ENCODE results near the gene ACAP2.

ACAP2 gene

DNA sequence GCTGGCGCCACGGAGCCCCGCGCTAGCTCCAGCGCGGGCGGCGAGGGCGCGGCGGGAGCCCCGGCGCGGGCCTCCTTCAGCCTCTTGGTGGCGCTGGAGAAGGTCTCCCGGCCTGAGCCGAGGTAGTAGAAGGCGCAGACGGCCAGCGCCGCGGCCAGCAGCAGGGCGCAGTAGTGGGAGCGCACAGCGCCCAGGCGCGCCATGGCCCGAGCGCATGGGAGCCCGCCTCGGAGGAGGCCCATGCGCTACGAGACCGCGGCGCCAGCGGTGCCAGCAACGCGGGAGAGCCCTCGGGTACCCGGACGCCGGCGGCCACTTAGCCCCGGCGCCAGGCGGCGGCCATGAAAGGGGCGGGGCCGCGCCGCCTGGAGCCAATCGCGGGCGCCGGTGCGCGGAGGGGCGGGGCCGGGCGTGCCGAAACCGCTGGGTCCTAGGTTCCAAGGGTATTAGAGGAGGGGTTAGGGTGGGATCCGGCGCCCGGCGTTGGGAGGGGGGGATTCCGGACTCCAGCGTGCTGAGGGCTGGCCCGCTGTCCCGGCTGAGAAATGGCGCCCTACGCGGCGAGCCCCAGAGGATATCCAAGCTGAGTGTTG is 171.9 kb downstream of the ACAP2 start, which contains the start of gene XXYLT1:
XXYLT1 (minus strand) TSS at position 343 of the 593 bp plus-strand sequence; CDS start at position 242, 101 bp downstream.
- TF ChIP-seq POLR2A (IDR thresholded peaks at IDR 0.05; ENCODE audit: low read depth, low read length), result peak; percentile 66
- DNase-seq (ENCODE audit: insufficient read length, low spot score) (peak; percentile 92), FAIRE-seq (no peak)

DNA sequence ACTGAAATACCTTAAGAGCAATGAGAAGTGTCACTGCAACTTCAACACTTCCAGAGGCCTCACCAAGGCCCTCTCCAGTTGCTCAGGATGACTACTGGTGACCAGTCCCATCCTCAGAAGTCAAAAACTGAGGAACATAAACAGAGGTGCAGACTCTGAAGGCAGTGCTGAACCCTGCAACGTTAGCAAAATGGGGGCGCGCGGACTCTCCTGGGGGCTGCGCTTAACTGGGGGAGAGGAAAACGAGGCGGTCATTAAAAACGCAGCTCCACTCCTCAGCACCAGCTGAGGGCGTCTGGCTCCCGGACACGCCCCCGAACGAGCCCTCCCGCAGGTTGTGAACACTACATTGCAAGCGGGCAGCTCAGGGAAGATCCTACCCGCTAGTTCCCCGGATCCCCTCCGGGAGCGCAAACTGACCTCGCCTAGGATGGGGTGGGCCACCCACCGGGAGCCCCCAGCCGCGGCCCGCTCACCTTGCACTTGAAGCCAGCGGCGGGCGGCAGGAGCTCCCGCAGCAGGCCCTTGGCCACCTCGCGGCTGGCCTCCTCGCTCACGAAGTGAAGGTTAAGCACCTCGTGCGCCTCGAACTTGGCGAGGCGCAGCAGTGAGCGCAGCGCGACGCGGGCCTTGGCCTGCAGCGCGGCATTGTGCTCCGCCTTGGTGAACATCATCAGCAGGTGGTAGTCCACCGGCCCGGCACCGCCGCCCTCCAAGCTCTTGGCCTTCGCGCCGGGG is 172.6 kb downstream of the ACAP2 start:
- no peak for FAIRE-seq
- no peak for TF ChIP-seq POLR2A (IDR thresholded peaks at IDR 0.05; ENCODE audit: low read depth, low read length)
- DNase-seq (ENCODE audit: insufficient read length, low spot score), result peak; percentile 55

DNA sequence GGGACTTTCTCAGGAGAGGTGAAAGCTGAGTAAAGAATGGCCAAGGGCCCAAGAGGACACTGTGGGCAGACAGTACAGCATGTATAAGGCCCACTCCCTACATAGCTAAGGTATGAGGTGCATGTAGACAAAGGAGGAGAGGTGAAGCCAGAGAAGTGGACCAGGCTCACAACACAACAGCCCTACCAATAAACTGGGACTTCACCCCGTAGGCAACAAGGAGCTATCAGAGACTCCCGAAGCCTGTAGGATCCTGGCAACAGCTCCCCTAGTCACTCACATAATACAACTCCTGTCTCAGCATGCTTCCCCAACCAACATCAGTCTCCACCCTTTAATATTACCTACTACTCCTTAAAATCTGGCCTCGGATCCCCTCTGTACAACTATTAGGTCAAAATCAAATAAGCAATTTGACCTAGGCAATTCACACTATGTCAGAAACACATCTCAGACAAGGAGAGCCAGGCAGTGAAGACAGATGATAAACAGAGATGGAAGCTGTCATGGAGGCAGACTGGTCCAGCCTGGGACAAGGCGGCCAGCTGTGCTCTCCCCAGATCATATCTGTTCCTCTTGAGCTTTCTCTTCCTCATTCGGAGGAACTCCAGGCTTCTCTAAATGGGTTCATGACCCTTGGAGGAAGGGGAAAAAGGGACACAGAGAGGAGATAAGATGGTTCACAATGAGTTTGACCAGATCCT is 173.3 kb downstream of the ACAP2 start:
- no peak for FAIRE-seq
- no peak for DNase-seq (ENCODE audit: insufficient read length, low spot score)
- TF ChIP-seq POLR2A (IDR thresholded peaks at IDR 0.05; ENCODE audit: low read depth, low read length), result no peak

DNA sequence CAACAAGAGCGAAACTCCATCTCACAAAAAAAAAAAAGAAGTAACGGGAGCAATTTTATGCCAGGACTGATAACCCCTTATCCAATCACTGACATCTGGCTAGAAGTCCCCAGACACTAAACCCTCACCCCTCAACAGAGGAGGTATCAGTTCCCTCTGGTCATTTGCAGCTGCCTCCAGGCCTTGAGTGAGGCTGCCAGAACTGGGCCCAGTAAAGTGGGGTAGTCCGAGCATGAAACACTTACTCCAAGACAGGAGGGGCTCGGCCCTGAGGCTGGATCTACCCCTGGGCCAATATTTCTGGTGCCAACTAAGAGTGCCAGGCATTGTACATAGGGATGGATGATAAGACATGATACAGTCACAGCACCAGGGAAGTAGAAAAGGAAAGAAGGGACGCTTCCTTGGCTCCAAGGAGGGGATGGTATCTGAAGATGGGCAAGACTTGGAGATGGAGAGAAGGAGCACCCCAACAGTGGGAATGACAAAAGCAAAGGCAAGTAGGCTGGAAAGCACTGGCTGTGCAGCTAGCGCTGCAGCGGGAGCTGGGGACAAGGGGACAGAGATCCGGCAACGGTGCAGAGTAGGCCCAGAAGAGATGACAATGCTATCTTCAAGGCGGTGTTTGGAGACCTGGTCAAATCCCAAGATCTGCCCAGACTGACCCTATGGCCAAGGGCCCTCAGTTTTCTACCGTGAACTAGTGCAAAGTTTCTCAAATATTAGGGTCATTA is 174.1 kb downstream of the ACAP2 start:
- DNase-seq (ENCODE audit: insufficient read length, low spot score) (no peak), FAIRE-seq (no peak)
- TF ChIP-seq POLR2A (IDR thresholded peaks at IDR 0.05; ENCODE audit: low read depth, low read length), result no peak

DNA sequence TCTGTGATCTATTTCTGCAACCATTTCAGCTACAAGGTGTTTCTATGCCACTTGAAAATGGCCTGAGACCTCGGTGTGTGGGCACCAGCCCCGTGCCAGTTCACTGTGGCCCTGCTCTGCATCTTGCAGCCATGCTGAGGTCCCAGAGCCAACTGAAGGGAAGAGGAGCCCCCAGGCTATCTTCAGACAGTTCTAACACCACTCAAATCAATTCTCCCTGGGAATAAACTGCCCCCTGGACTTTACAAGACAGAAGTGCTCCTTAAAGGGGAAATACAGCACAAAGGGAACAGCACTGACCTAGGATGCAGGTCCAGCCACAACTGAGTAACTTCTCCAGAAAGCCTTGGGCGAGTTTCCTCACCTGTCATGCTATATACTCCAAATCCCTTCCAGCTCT is 175.7 kb downstream of the ACAP2 start:
- DNase-seq (ENCODE audit: insufficient read length, low spot score) (no peak), FAIRE-seq (no peak)
- no peak for TF ChIP-seq POLR2A (IDR thresholded peaks at IDR 0.05; ENCODE audit: low read depth, low read length)

DNA sequence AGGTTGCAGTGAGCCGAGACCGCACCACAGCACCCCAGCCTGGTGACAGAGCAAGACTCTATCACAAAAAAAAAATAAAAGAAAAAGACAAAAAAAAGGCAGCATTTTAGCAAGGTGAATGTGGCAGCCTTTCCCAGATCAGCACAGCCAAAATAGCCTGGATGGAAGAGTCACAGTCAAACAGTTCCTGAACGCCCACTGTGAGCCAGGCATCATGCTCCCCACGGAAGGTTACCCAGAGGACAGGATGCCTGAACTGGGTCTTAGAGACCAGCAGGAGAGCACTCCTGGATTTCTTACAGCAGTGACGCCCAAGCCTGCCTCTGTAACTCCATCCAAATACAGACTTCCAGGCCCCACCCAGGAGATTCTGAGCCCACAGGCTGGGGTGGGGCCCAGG is 176.4 kb downstream of the ACAP2 start:
- FAIRE-seq, result no peak
- no peak for DNase-seq (ENCODE audit: insufficient read length, low spot score)
- TF ChIP-seq POLR2A (IDR thresholded peaks at IDR 0.05; ENCODE audit: low read depth, low read length), result no peak

DNA sequence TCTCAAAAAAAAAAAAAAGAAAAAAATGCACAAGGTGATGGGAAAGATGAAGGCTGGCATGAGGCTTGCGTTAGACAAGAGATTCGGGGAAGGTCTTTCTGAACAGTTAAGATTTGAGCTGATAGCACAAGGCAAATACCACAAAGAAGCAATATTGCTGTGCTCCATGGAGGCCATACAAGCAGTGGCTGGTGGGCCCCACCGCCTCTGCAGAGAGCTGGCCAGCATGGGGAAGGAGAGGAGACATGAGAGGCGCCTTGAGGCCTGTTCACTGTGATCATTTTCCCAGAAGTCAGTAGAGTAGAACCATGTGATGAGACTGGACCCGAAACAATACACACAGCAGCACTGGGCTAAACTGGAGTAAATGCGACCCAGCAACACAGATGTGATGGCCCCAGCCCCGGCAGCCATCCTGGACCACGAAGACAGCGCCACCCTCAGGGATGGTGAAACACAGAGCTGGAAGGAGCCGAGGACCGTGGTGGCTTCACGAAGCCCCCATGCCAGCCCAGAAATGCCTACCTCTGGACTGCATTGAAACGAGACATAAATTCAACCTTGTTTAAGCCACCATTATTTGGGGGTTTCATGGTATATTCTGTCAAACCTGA is 177.3 kb downstream of the ACAP2 start:
- no peak for FAIRE-seq

DNA sequence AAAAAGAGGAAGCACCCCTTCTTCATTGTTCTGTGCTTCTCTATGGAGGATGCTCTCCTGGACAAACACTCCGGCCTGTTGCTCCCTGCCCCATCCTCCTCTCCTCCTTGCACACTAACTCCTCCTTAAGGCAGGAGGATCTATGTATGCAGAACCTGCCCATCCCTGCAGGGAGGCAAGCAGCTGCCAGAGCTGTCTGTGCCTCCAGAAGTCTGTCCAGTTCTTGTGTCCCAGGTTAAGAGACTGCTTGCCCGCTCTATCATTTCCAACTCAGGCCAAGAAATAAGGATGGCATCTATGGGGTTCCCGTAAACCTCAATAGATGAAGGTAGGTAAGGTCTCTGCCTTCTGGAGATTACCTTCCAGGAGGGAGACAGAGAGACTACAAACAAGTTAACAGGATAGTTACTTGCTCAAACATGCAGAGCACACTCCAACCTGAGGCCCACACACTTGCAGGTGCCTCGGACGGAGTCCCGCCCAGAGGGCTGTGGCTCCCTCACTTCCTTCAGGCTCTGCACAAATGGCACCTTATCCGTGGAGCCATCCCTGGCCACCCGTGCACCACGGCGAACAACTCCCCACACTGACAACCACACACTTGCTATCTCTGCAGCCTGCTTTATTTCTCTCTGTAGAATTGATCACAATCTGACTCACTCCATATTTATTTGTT is 178.8 kb downstream of the ACAP2 start:
- FAIRE-seq (no peak), DNase-seq (ENCODE audit: insufficient read length, low spot score) (no peak)
- TF ChIP-seq POLR2A (IDR thresholded peaks at IDR 0.05; ENCODE audit: low read depth, low read length), result no peak

More for the DNA sequence above, 177.3 kb downstream of the ACAP2 start:
- no peak for DNase-seq (ENCODE audit: insufficient read length, low spot score)
- TF ChIP-seq POLR2A (IDR thresholded peaks at IDR 0.05; ENCODE audit: low read depth, low read length), result no peak

DNA sequence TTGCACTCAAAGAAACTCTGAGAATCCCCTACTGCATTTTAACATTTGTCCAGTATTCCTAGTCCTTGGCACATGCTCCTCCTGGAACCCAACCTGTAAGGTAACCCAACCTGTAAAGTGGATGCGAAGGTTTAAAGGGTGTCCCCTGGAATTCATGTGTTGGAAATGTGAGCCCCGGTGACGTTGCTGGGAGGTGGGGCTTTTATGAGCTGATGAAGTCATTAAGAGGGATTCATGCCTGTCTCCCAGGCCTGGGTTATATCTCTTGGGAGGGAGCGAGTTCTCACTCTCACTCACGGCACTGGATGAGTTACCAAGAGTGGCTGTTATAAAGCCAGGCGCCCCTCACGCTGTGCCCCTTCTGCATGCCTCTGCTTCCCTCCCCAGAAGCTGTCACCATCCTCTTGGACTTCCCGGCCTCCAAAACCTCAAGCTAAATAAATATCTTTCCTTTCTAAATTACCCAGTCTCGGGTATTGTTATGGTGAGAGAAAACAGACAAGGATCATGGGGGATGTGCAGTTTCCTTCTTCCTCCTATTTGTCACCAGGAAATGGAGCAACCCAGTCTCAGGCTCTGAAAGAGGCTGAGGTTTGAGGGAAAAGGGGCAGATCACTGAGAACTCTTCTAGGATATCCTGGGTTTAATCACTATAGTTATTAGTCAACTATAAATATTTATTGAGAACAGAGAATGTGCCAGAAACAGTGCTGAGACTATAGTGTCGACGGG is 179.5 kb downstream of the ACAP2 start:
- TF ChIP-seq POLR2A (IDR thresholded peaks at IDR 0.05; ENCODE audit: low read depth, low read length), result no peak
- FAIRE-seq (no peak), DNase-seq (ENCODE audit: insufficient read length, low spot score) (no peak)

DNA sequence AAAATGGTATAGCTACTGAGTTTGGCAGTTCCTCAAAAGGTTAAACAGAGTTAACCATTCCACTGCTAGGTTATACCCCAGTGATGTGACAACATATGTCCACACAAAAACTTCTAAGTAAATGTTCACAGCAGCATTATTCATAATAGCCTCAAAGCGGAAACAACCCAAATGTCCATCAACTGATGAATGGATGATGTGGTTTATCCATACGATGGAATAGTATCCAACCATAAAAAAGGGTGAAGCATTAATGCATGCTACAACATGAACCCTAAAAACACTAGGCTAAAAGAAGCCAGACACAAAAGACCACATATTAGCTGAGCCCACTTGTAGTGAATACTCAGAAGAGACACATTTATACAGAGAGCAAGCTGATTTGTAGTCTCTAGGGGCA is 180.9 kb downstream of the ACAP2 start:
- FAIRE-seq, result no peak
- no peak for TF ChIP-seq POLR2A (IDR thresholded peaks at IDR 0.05; ENCODE audit: low read depth, low read length)
- DNase-seq (ENCODE audit: insufficient read length, low spot score), result no peak

DNA sequence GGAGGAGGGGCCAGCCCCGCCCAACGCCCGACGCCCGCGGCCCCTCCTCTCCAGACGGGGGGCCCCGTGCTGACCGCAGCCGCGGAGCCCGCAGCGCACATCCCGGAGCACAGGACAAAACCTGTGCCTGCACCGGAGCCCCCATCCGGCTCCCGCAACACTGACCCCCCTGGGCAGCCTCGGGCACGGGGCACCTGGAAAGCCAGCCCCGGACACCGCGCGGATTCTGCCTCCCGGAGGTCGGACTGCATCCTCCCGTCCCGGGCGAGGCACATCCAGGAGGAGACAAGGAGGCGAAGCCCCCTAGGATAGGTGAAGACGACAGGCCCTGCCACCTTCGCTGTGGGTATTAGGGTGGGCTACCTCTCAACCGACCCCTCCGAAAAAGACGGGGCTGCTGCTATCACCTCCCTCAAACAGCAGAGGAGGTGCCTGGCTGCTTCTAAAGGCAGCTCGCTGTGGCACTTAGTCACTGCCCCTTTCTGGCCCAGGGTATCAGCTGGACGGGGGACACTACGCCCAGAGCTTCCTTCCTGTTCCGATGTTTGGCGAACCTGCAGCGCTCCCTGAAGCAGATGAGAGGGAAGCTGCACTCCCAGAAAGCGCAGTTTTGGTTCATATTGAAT is 182.4 kb downstream of the ACAP2 start:
- no peak for TF ChIP-seq POLR2A (IDR thresholded peaks at IDR 0.05; ENCODE audit: low read depth, low read length)
- peak; percentile 60 for DNase-seq (ENCODE audit: insufficient read length, low spot score)
- FAIRE-seq, result no peak
